CD4-positive, alpha-beta T cell treated with Interleukin-4 for 4 hours (primary cell): ENCODE results near the gene CHST11.

ENCODE experiments used
- DNase-seq: peaks from one replicate; pipeline ENCODE4 v3.0.0-alpha.2; 2020

The CHST11 gene

DNA sequence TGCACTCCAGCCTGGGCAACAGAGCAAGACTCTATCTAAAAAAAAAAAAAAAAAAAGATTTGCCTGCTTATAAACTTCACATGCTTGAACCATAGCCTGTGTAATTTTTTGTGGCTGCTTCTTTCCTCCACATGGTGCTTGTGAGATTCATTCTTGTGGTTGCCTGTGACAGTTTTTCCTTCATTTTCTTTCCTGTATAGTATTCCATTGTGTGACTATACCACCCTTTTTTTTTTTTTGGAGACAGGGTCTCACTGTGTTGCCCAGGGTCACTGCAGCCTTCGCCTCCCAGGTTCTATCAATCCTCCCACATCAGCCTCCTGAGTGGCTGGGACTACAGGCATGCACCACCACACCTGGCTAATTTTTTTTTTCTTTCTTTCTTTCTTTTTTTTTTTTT lies 22.6 kb upstream of the CHST11 start:
- no peak for DNase-seq

DNA sequence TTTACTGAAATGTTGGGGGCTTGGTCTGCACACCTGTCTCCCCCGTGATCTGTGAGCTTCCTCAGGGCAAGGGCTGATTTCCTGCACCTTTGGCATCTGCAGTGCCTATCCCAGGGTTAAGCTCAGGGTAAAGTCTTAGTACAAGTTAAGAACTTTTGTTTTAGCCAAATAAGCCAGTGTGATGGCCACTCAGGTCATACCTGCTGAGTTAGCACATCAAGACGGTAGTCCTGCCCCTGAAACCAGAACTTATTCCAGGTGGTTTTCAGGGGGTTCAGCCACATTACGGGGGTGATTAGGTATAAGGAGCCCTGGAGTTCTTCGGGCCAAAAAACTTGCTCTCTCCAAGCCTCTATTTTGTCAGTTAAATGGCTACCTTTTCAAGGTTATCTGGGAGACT lies 21.6 kb upstream of the CHST11 start:
- DNase-seq: no peak

DNA sequence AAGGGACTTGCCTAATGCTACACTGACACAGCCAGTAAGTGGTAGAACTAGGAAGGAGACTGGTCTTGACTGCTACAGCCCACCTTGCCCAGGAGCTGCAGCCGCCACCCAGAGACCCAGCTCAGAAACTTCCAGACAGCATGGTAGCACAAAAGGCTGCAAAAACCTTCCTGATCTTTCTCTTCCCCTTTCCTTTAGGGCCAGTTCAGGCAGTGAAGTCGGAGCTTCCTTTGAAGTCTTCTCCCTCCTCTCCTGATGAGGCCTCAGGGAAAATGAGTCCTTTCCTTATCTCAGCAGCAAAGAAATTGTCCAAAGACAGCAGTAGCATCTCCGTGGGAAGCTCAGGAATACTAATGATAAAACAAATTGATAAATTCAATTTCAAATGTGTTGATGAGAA lies 21.0 kb upstream of the CHST11 start:
- no peak for DNase-seq

DNA sequence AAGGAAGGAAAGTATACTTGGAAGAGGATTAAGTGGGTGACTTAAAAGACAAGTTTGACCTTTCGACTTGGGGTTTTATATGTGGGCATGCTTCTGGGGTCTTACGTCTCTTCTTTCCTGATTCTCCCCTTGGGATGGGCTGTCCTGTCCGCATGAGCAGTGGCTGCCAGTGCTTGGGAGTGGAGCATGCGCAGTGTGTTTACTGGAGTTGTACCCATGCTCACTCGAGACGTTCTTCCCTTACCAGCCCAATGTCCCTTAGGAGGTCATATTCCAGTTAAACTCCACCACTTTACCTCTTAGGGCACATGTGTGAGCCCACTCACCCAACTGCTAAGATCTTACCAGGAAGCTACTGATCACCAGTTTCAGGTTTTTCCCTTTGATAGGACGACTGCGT lies 20.0 kb upstream of the CHST11 start:
- DNase-seq: no peak

DNA sequence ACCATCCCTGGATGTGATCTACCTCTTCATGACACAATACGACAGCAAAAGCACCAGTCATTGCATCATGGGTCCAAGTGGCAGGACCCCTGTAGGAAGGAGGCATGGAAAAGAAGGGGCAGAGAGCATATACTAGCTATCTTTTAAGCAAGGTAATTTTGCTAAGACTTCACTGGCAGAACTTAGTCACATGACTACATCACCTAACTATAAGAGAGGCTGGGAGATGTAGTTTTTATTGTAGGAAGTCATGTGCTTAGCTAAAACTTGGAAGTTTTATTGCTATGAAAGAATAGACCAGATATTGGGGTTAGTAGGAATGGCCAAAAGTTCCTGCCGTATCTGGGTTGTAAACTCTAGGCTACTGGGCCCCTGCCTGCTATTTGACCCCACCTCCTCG lies 18.6 kb upstream of the CHST11 start:
- no peak for DNase-seq

DNA sequence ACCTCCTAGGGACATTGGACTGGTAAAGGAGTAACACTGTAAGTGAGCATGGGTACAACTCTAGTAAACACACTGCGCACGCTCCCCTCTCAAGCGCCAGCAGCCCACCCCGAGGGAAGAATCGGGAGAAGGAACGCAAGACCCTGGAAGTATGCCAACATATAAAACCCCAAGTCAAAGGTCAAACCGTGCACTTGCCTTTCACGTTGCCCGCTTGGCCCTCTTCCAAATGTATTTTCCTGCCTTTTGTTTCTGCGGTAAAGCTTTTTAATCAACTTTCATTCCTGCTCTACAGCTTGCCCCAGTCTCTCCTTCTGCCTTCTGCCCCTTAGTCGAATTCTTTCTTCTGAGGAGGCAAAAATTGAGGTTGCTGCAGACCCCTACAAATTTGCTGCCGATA lies 17.6 kb upstream of the CHST11 start:
- DNase-seq: no peak

DNA sequence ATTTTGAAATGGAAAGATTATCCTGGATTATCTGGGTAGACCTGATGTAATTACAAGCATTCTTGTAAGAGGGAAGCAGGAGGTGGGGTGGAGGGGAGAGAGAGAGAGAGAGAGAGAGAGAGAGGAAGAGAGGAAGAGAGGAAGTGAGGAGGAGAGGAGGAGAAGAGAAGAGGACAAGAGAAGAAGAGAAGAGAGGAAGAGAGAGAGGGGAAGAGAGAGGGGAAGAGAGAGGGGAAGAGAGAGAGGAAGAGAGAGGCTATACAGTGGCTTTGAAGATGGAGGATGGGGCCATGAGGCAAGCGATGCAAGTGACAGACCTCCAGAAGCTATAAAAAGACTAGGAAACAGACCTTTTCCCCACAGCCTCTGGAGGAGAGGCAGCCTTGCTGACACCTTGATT lies 13.7 kb upstream of the CHST11 start:
- DNase-seq: no peak

DNA sequence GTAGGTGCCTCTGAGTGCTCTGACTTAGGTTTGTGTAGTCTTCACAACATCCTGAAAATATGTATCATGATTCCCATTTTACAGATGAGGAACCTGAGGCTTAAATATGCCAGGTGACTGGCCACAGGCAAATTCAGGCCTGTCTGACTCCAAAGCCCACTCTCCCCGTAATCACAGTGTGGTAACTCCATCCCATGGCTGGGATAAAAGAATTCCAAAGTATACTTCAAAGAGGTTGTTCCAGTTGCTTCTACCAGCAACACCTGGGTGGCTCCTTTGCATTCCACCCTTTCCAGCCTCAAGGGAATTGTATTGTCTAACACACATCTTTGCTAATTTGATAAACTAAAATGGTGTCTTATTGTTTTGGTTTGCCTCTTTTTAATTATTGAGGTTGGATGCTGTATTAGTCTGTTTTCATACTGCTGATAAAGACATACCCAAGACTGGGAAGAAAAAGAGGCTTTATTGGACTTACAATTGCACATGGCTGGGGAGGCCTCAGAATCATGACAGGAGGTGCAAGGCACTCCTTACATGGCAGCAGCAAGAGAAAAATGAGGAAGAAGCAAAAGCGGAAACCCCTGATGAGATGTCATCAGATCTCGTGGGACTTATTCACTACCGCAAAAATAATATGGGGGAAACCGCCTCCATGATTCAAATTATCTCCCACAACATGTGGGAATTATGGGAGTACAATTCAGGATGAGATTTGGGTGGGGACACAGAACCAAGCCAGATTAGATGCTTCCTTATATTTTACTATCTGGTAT lies 9.9 kb upstream of the CHST11 start:
- no peak for DNase-seq

DNA sequence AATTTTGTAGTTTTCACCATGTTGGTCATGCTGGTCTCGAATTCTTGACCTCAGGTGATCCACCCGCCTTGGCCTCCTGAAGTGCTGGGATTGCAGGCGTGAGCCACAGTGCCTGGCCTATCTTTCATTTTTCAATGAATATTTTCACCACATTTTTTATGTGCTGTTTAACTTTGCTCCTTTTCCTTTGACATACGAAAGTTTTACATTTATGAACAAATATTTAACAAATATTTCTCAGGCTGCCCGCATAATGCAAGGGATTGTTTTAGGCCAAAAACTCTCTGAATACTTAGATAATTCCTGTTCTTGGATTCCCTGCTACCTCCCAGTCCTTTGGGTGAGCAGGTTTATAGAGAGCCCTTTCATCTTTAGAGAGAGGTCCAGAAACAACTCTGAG lies 8.7 kb upstream of the CHST11 start:
- no peak for DNase-seq

DNA sequence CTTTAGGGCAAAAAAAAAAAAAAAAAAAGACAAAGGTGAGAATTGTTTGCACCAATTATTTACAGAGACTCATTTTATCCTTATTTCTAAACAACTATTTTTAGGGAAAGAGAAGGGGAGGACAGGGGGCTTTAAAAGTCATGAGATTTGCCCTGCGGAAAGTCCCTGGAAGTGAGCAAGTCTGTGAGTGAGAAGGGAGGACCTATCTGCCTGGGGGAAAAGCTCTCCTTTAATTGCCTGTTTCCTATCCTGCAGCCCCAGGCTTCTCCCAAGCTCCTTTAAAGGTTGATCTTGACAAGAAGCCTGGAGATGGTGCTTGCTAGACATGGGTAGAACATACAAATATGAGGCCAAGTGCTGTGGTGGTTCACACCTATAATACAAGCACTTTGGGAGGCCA lies 8.3 kb upstream of the CHST11 start:
- DNase-seq: no peak

DNA sequence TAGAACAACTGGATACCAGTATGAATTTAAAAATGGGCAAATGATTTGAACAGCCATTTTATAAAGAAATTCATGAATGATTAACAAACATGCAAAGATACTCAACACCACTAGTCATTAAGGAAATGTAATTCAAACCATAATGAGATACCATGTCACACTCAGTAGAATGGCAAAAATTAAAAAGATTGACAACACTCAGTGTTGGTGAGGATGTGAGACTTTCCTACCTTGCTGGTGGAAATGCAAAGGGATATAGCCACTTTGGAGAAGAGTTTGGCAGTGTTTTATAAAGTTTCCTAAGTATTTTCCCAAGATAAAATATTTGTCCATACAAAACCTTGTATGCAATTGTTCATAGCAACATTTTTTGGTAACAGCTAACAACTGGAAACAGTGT lies 6.0 kb upstream of the CHST11 start:
- no peak for DNase-seq

DNA sequence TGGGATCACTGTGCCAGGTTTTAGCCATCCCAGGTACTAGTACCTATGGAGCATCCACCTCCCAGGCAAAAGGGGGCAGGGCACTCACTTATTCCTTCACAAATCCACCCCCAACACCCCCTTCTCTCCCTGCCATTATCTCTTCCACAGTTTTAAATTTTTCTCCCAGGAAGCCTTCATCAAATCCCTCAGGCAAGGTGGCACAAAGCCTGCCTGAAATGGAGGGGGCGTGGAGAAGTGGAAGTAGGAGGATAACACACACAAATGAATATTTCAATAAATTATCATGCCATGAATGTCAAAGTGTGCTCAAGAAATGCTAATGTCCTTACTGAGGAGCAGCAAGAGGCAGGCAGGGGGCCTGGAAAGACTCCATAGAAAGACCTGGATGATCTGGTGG lies 4.7 kb upstream of the CHST11 start:
- no peak for DNase-seq

DNA sequence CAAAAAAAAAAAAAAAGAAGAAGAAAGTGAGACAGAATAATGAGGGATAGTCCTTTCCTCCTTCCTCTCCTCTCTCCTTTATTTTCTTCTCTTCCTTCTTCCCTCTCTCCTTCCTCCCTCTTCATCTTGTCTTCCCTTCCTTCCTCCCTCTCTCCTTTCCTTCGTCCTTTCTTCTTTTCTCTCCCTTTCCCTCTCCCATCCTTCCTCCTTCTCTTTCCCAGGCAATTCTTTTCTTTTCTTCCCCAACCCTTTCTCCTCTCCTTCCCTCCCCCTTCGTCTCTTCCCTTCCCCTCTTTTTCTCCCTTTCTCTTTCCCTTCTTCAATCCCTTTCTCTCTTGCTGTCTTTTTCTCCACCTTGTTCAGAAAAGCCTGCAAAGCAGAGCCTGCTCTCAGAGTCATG lies 3.6 kb upstream of the CHST11 start:
- DNase-seq: no peak

DNA sequence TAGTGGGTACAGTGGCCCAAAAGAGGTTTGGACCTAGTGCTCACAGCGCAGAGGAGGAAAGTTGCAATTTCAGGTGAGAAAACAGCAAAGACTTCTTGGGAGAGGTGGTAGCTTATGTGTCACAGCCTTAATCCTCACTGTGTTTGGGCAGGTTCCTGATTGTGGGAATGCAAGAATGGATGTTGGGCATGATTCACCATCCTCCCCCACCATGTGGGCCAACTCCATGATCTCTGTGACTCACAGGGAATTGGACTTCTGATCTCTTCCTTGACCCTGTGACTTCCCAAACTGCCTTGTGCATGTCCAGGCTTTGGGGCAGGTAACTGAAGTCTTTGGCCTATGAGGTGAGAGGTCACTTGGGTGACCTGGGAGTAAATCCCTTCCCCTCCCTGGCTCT lies 1.8 kb upstream of the CHST11 start:
- DNase-seq: no peak

DNA sequence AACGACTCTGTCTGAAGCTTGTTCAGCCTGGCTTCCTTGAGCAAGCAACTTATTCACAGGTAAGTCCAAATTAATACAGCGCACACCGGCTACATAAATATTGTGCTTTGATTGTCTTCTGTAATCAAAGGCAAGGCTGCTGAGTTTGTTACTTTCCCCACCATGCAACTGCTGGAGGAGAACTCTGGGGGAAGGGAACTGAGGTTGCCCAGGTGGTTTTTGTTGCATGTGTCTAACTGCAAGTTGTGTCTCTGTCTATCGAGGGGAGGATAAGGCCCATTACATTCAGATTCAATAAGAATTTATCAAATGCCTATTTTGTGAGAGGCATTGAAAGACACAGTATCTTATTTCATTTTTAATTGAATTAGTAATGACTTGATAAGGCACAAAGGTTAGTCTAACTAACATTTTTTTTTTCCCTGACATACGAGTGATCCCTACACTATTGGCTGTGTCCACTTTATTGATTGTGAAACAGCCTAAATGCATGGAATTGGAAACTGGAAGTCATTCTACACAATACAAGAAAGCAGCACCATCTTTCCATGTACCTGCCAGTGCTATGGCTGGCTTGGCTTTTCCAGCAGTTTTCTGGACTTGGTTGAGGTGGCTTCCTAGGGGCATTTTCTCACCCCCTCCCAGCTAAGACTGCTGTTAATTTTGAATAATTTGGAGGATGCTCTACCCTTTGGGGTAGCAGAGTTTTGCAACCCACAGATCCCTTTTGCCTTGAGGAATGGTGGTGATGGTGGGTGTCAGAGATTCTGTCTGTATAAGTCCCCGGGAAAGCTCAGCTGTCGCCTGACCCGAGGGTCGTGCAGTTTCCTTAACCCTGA lies 951 bp upstream of the CHST11 start:
- no peak for DNase-seq

DNA sequence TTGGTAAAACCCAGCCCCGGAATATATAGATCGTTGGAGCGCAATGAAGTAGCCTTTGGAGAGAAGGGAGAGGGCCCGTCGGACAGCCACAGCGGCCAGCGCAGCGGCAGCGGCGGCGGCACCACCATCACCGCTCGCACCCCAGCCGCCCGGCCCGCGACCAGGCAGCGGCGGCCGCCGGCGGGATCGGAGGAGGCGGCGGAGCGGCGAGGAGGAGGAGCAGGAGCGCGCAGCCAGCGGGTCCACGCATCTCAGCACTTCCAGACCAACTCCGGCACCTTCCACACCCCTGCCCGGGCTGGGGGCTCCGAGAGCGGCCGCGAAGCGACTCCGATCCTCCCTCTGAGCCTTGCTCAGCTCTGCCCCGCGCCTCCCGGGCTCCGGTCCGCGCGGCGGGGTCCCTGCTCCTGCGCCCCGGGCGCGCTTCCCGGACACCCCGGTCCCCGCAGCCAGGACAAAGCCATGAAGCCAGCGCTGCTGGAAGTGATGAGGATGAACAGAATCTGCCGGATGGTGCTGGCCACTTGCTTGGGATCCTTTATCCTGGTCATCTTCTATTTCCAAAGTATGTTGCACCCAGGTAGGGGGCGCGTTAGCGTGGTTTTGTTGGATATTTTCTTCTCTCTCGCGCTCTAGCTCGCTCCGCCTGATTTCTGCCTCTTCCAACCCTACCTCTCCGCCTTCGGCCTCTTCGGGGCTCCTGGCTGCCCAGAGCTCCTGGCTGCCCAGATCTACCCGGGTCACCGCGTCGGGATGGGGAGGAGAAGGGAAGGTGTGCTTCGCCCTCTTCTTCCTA lies 400 bp downstream of the CHST11 start:
- peak; percentile 59 for DNase-seq

DNA sequence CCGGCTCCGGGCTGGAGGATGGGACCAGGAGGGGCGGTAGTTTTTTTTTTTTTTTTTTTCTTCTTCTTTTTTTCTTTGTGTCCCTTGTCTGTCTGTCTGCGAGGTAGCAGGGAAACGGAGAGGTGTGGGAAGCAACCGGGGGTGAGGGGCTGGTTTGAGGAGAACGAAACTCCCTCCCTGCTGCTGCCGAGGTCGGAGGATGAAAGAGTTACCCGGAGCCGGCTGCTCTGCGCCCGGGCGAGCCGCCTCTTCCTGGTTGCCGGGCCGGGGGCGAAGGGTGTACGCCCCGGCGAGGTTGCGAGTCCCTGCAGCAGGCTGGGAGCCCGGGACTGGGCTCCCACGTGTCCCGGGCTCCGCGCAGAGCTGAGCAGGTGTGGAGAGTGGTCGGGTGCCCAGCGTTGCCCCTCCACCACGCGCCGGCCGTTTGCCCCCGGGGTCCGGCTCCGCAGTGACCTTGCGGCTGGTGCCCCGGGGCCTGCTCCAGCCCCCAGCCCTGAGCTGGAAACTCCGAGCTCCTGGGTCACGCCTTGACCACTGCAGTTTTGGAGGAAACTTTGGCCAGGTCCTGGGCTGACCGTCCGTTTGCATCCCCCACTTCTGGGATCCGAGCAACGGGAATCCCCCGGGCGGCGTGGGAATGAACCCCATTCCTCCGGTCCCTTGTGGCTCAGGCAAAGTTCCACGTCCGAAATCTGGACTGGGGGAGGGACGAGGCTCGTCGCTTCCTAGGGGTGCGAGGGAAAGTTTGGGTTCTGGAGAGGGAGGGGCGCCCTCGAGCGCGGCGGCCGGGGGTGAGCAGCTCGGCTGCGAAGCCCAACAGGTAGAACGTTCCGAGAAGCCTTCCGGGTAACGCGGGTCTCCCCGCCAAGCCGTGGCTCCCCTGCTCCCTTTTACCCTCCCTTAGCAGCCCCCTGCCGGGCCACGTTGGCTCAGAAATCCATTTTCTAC lies 1.3 kb downstream of the CHST11 start:
- no peak for DNase-seq

DNA sequence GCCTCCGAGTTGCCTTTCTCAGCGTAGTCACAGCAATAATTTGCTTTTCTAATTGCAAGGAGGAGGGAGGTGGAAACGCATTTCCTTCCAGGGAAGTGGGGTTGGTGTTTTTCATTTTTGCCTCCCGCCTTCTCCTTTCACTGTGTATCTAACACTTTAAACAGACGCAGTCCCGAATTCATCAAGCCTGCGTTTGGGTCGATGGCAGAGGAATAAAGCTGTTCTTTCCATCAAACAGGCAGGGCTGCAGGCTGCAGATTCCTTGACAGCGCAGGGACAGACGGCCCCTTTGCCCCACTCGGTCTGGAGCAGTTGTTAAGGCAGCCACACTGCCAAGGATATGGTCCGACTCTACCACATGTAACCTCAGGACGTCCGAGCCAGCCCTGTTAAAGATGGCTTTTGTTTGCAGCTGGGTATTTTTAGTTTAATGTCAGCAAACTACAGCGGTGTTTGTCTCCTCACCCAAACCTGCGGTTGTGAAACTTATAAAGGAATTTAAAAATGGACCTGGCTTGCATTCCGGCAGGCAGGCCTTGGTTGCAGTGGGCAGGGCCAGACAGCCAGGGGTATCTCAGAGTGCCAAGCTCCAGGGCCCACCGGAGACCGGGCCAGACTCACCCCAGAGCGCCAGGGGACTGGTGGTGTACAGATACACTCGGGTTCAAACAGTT lies 2.1 kb downstream of the CHST11 start:
- DNase-seq: peak; percentile 54

DNA sequence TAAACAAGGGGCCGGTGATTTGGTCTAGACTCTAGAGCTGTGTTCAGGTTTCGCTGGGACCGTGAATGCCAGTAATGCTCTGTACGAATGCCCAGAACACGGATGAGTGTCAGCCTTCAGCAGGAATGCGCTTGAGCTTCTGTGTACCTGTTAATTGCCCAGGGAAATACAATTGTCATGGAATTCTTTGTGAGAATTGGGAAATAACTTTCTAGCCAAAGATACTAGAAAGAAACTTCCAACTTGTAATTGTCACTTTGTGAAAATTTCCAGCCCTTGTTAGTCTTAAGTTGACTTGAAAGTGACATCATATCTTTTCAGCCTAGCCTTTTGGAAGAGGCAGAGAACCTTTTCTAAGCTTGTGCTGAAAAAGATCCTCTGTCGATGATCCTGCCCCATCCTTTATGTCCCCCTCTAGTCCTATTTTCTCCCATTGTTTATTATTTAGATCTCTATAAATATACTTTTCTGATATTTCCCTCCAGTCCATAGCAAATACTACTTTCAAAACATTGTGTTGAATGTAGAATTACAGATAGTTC lies 2.7 kb downstream of the CHST11 start:
- no peak for DNase-seq

DNA sequence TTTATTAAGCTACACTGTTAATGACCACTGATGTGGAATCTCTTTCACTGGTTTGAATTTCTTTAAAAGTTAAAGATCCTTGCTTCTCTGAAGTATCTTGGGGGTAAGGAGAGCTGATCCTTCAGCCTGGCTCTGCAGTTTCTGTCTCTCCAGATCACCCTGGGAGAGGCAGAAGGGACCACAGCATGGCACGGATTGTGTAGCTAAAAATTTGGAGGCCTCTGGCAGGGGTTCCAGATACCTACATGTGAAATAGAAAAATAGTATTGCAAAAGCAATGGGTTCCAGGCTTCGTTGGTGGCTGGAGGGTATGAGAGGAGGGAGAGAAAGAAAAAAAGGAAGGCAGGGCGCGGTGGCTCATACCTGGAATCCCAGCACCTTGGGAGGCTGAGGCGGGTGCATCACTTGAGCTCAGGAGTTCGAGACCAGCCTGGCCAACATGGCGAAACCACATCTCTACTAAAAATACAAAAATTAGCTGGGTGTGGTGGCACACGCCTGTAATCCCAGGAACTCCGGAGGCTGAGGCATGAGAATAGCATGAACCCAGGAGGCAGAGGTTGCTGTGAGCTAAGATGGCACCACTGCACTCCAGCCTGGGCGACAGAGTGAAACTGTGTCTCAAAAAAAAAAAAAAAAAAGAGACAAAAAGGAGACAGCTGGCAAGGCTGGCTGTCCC lies 3.4 kb downstream of the CHST11 start:
- no peak for DNase-seq
